Caki2 (cell line): Measurements from ENCODE around the gene SLC20A1. TPM values are rescaled to one million over a fixed set of nuclear protein-coding genes. Genes with fewer than 3 reads are reported as not detected.
"Not testable (repeated sequence)": the region's sequence is repeated elsewhere in the genome, so short reads cannot be mapped to it uniquely, and the experiment has no call there.

ENCODE experiments used
- DNase-seq: peaks from one replicate; pipeline ENCODE4 v3.0.0-alpha.2; 2015; ENCODE audit warnings: low read depth
- in situ Hi-C: cut with HindIII; loops from 2 replicates; pipeline ENCODE4 v1.10.0; 2016; ENCODE audit warnings: low sequenced_read_pairs, low pct_unique_long_range_greater_than_20kb, mixed read lengths
- total RNA-seq: library from RNA; depleted of rRNA; stranded (reverse); fragments of >200 nt; shearing (Covaris generic); gene quantifications from 2 replicates; pipeline ENCODE4 v1.2.3, GENCODE V29; 2014; ENCODE audit warnings: low replicate concordance

The SLC20A1 gene
- total RNA-seq, 1 experiment from 2014 or later: 85.8 TPM

DNA sequence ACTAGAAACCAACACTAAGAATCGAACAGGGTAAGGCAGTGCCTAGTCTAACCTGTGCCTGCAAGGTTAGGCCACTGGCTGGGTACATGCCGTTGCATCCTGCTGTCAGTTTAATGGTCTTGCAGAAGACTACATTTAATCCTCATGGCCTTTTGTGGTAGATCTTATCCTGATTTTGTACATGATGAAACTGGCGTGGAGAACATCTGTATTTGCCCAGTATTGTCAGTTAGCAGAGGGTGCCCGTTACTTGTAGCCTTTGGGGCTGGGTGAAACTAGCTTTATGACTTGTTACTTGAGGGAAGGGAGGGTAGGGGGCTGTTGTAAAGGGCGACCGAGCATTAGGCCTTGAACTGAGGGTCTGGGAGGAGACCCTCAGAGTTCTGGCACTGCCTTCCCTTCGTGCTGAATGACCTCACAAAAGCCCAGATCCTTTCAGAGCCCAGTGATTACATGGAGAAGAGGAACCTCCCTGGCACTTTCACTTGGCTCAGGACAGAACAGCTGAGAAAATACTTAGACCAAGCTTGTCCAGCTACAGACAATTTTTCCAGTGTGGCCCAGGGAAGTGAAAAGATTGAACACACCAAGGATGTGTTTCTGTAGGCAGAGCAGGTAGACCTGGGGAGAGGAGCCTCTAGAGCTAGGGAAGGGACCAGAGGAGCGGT is 19.5 kb downstream of the SLC20A1 start:
- in situ Hi-C loops: no loop called here
- no peak for DNase-seq

DNA sequence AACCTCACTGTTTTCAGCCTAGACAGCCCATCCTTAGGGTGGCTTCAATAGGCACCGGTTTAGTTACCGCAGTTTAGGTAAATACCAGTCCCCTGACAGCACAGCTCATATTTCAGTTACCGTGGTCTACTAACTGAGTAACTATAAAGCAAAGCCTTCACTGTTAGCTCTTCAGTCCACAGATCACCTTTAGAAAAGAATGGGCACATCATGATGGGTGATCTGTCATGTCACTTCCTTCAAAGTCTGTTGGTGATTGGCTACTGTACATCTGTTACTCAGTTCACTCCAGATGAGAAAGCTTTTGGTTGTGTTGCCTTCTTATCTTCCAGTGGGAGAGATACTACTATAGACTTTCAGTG is 21.0 kb downstream of the SLC20A1 start:
- in situ Hi-C loops: no loop called here
- DNase-seq: no peak

DNA sequence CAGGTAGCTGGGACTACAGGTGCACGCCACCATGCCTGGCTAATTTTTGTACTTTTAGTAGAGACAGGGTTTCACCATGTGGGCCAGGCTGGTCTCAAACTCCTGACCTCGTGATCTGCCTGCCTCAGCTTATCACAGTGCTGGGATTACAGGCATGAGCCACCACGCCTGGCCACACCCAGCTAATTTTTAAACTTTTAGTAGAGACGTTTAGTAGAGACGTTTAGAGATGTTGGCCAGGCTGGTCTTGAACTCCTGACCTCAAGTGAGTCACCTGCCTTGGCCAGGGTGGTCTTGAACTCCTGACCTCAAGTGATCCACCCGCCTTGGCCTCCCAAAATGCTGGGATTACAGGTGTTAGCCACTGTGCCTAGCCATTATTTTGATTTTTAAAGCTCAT is 21.8 kb downstream of the SLC20A1 start:
- in situ Hi-C loops, DNase-seq: not testable (repeated sequence)

DNA sequence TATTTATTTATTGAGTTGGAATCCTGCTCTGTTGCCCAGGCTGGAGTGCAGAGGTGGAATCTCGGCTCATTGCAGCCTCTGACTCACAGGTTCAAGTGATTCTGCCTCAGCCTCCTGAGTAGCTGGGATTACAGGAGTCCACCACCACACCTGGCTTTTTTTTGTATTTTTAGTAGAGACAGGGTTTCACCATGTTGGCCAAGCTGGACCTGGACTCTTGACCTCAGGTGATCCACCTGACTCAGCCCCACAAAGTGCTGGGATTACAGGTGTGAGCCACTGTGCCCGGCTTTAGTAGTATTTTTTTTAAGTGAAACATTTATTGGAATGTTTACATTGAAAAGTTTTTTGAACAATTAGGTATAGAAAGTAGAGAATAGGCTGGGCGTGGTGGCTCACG is 23.9 kb downstream of the SLC20A1 start:
- no peak for DNase-seq
- in situ Hi-C loops: no loop called here

DNA sequence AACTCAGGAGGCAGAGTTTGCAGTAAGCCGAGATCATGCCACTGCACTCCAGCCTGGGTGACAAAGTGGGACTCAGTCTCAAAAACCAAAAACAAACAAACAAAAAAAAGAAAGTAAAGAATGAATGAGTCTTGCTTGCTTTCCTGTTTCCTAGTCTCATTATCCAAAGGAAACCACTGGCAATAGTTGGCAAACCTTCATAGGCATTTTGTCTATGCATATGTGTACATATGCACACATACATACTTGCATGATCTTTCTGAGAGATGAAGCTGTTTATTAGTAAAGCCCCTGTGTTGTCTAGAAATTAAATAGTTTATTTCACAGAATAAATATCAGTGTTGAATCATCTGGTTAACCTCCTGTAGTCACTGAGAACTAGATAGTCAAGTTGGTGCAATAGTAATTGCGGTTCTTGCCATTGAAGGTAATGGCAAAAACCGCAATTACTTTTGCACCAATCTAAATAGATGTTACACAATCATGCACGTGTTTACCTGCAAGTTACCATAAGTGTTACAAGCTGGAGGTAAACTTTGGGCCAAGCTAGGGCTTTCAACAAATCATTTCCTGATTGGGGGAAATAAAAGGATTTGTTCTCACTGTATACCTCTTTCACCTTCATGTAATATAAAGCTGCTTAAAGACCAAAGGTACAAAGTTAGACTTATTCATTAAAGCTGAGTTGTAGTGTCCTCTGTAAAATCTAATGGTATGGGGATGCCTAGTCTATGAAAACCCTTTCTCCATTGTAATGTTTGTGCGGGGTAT is 24.7 kb downstream of the SLC20A1 start:
- in situ Hi-C loops: no loop called here
- DNase-seq: no peak

DNA sequence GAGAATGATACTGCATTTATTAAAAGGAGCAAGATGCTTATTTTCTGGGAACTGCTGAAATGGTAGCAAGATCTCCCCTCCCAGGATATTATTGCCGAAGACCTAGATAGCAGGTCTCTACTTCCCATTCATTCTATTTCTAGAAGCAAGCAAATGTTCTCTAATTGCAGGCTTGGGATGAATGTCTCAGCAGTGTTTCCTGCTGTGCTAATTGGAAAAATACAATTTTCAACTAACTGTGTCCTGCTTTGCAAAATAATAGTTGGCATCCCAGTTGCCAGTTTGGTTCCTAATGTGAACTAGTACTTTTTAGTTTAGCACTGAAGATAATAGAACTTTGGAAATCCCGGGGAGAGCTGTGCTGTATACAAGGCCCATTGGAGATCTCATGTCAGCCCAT is 26.1 kb downstream of the SLC20A1 start:
- in situ Hi-C loops: no loop called here
- no peak for DNase-seq

DNA sequence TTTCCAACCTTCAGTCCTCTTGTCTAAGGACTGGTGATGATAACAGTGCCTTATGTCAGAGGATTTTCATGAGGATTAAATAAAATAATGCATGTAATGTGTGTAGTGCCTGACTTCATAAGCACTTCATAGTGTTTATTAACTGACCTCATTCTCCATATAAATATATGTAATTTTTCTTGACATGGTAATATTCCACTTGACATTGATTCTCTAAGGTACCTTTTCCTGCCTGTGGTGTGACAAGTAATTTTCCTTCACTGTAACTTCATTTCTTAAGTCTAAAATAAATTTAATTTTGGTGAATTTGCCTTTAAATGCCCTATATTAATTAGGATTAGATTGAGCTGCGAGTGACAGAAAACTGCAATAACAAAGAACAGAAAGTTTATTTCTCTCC is 27.3 kb downstream of the SLC20A1 start:
- no peak for DNase-seq
- in situ Hi-C loops: no loop called here

DNA sequence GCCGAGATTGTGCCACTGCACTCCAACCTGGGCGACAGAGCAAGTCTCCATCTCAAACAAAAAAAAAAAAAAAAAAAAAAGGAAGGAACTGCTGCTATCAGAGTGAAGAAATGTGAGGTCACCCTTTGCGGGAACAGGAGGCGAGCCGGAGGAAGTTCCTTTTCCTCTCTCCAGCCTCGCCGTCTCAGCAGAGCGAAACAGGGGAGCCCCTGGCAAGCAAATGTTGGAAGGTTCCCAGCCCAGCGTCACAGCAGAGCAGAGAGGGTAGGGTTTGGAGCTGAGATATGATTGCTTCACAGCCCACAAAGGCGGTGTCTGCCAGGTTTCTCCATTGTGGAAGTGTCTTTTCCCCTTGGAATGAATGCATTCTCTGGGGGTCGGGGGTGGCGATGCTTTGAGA is 28.5 kb downstream of the SLC20A1 start:
- in situ Hi-C loops: no loop called here
- no peak for DNase-seq

DNA sequence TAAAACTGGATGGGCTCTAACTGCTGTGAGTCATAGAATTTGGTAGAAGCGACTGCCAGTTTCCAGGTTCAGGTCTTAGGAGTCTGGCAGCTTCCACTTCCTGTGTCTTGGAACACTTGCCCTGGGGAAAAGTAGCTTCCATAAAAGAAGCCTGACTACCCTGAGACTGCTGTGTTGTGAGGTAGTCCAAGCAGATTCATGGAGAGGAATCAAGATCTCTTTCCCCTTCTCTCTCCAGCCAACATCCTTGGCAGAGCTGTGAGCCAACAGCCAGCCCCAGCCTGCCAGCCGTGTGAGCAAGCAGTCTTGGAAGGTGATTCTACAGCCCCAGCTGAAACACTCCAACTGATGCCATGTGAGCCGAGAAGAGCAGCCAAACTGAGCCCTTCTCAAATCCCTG is 33.7 kb downstream of the SLC20A1 start:
- no peak for DNase-seq
- in situ Hi-C loops: no loop called here

DNA sequence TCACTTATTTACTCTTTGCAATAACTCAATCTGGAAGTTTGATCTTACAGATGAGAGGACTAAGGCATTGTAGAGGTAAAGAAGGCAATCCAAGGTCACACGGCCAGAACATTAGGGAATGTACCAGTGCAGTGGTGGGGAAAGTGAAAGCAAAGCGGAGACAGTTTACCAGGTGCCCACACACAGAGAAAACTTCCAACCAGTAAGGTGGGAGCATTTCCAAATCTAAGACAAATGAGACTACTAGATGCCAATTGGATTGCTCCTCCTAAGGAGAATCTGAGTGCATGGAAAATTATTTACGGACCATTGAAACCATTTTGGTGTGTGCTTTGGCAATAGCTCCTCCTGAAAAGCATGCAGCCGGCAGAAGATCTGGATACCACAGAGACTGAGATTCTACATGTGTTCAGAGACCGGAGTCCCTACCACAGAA is 34.9 kb downstream of the SLC20A1 start:
- DNase-seq: no peak

DNA sequence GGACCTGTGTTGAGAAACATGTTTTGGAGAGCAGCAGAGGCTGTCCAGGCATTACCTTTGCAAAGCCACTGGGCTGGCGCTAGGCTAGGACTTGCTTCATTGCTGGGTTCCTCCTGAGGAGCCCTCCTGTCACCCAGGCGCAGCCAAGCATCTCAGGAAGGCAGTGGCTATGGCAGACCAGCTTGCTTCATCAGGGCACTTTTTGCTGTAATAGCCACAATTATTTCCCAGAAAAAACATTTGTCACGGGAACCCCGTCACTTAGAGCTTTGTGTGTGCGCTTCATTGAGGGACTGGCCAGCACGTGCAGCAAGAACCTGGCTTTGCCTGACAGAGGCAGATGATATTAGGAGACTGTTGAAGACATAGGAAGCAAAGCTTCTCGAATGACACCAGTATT is 36.4 kb downstream of the SLC20A1 start:
- no peak for DNase-seq
- in situ Hi-C loops: no loop called here

More for the DNA sequence above, 34.9 kb downstream of the SLC20A1 start:
- in situ Hi-C loops: no loop called here

DNA sequence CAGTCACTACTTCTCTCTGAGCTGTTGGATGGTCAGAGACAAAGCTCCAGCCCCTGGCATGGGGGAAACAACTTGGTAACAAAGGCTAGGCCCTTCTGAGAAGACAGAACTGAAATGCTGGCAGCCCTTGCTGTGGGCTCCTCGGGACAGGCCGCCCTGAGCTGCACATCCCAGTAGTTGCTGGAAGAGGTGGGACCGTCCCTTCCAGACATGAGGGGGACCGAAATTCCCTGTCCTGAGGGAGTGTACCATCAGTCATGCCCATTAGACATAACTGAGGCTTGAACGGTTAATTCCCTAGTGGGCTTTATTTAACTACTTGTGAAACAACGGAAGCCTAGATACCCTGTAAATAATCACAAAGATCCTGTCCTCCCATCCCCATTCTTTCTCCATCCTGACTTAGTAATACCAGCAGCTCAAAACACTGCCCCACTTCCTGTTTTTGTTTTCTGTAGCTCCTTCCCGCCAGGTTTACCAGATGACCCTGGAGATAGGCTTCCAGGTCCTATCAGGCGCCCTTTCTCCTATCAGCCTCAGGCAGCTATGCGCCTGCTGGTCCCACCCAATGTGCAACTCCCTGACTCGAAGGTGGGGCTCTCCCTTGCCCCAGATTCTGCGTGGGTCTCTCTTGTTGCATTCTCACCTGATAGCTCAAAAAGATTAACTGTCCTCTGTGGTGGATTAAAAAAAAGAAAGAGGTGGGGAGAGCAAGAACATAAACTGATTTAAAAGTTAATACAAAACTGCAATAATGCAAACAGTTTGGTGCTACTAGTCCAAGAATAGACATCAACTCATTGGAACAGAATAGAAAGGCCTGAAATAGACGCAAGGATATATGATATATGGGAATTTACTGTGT is 38.0 kb downstream of the SLC20A1 start:
- DNase-seq: no peak
- in situ Hi-C loops: no loop called here

DNA sequence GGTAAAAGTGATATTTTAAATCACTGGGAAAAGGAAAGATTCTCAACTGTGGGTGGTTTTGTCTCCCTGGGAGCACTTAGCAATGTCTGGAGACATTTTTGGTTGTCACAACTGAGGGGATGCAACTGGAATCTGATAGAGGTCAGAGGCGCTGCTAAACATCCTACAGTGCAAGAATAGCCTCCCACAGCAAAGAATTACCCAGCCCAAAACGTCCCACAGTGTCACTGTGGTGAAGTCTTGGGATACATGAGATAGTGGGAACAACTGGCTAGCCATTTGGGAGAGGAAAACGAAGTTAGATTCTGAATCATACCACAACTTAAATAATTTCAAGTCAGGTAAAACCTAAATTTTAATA is 38.7 kb downstream of the SLC20A1 start:
- in situ Hi-C loops: no loop called here
- DNase-seq: no peak

DNA sequence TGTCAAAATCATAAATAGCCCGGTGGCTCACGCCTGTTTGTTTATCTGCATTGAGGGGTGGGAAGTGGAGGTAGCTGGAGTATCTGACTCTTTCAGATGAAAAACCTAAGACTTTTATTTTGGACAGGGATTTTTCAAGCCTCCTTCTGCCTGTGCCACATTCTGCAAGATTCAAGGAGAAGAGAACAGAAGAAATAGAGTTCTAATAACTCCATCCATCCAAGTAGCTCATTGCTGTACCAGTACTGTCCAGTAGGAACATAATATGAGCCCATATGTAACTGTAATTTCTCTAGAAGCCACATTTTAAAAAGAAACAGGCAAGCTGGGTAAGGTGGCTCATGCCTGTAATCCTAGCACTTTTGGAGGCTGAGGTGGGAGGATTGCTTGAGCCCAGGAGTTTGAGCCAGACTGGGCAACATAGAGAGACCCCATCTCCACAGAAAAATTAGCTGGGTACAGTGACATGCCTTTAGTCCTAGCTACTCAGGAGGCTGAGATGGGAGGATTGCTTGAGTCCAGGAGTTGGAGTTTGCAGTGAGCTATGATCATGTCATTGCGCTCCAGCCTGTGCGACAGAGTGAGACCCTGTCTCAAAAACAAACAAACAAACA is 39.6 kb downstream of the SLC20A1 start:
- DNase-seq: no peak
- in situ Hi-C loops: no loop called here

DNA sequence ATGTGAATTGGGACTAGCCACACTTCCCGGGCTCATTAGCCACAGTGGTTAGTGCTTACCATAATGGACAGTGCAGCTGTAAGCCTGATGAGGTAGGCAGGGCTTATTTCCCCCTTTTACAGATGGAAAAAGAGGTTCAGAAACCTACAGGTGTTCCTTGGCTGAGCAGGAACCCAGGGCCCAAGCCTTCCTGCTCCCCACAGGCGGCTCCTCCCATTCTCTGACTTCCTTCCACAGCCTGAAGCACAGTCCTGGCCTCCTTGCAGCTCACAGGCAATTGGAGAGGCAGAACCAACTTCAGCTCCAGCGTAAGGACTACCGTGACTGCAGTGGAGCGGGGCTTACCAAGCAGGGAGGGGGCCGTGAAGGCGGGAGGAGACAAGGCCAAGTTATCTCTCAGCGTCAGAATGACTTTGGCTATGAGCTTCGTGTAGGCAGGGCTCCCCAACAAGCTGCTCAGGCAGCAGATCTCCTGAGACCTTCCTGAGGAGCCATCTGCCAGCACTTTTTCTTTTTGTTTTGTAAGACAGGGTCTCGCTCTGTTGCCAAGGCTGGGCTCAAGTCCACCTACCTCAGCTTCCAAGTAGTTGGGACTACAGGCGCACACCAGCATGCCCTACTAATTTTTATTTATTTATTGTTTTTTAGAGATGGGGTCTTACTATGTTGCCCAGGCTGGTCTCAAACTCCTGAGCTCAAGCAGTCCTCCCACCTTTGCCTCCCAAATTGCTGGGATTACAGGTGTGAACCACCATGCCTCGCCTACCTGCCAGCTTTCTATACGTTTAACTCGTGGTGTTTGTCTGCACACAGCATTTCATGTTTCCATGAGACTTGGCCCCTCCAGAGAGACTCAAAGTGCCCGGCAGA is 40.8 kb downstream of the SLC20A1 start:
- no peak for DNase-seq
- in situ Hi-C loops: no loop called here

DNA sequence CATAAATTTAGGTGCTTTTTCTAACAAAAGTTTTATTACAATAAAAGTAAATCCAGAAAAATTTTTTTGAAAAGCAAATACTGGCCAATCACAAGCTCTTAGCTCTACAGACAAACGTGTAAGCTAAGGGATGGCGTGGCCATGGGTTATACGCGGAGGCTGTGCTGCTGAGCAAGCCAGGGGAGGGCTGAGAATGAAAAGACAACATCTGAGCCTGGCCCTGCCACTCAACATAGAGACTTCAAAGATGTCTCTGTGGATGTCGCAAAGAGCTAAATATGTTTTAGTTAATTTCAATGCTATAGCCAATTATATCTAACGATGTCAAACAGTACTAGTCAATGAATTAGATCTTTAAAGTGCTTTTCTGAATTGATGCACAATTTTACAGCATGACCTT is 41.8 kb downstream of the SLC20A1 start:
- no peak for DNase-seq
- in situ Hi-C loops: no loop called here

DNA sequence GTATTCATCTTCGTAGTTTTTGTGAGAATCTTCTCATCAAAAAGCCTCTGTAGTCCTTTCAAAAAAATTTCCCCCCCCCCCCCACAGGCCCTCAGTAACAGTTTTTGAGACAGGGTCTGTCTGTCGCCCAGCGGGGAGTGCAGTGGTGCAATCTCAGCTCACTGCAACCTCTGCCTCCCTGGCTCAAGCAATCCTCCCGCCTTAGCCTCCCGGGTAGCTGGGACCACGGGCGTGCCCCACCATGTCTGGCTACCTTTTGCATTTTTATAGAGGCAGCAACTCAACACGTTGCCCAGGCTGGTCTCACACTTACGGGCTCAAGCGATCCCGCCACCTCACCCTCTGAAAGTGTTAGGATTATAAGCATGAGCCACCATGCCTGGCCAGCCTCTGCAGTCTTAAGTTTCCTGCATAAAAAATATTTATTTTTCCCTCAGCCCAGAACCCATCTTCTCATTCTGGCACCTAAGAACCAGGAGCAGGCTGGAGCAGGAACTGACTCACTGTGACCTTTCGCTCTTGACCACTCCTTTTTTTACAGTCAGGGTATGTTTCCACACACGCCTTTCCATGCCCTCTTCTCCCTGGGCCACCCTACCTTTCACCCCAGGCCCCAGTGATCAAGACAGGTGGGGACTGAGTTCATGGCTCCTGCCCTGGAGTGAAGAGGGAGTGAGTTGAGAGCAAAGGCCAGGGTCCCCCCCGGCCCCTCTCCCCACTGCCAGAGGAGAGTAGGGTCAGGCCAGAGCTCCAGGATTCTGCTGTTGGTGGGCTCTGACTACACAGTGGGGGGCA is 42.5 kb downstream of the SLC20A1 start:
- no peak for DNase-seq
- in situ Hi-C loops: no loop called here
